Upper lobe of left lung (tissue), 6 donors: ENCODE data around the gene CDH13. TPM values are rescaled to one million over a fixed set of nuclear protein-coding genes. Genes with fewer than 3 reads are reported as not detected.

Experiments
- ATAC-seq, 2 donors: fragments of 200-7000 bp; cut with Tn5 transposase; one replicate each; pipeline ENCODE4 v1.9.1; 2022; ENCODE audit warnings: mild to moderate bottlenecking in 2 of 2, moderate library complexity in 2 of 2; ENCODE audit not compliant: low FRiP score in 2 of 2
- DNase-seq, 2 donors: peaks; one replicate each; pipeline ENCODE4 v3.0.0-alpha.2; 2019 to 2020
- H3K27ac ChIP-seq, 4 donors: fragments of 200-600 bp; sonication (generic); one replicate each; pipeline ENCODE4 v1.5.1; 2016 to 2019
- H3K27me3 ChIP-seq, 4 donors: fragments of 200-600 bp; sonication (generic); one replicate each; pipeline ENCODE4 v1.5.1; 2017 to 2019
- H3K36me3 ChIP-seq, 4 donors: fragments of 200-600 bp; sonication (generic); one replicate each; pipeline ENCODE4 v1.5.1; 2016 to 2019
- H3K4me1 ChIP-seq, 4 donors: fragments of 200-600 bp; sonication (generic); one replicate each; pipeline ENCODE4 v1.5.1; 2018 to 2019
- H3K4me3 ChIP-seq, 4 donors: fragments of 200-600 bp; sonication (generic); one replicate each; pipeline ENCODE4 v1.5.1; 2017 to 2019; ENCODE audit warnings: mild to moderate bottlenecking in 2 of 4, moderate library complexity in 1 of 4
- H3K9me3 ChIP-seq, 4 donors: fragments of 200-600 bp; sonication (generic); one replicate each; pipeline ENCODE4 v1.5.1; 2018 to 2019
- EP300 ChIP-seq, 4 donors: sonication (generic); formaldehyde crosslinking; IDR thresholded peaks; one replicate each; pipeline ENCODE4 v1.5.1; 2017; ENCODE audit warnings: antibody characterized with exemption in 4 of 4, control low read depth in 2 of 4
- POLR2A ChIP-seq, 4 donors: fragments of 450-650 bp; IDR thresholded peaks; one replicate each; pipeline ENCODE4 v1.5.1; 2016 to 2017; ENCODE audit warnings: antibody characterized with exemption in 4 of 4, mild to moderate bottlenecking in 2 of 4
- POLR2AphosphoS5 ChIP-seq, 2 donors: sonication (generic); formaldehyde crosslinking; IDR thresholded peaks; one replicate each; pipeline ENCODE4 v1.5.1; 2017; ENCODE audit warnings: antibody characterized with exemption in 2 of 2
- WGBS, 2 donors: methylation state at CpG; one replicate each; pipeline ENCODE4 v1.1.5; 2017 to 2018; 5-methylcytosine and 5-hydroxymethylcytosine counted together
- total RNA-seq, 6 donors: library from RNA; depleted of rRNA in 4 of 6; stranded (reverse); fragments of >200 nt in 4 of 6; gene quantifications; one replicate each; pipeline versions ENCODE4 v1.1.0 to v1.2.1, GENCODE V29; 2016 to 2021
- TF ChIP-seq, protein P1 (sequence below), 6 experiments: fragments of 450-650 bp in 4 of 6; fragments of 200-600 bp in 2 of 6; sonication (generic) in 2 of 6; IDR thresholded peaks; one replicate each; pipeline ENCODE4 v1.5.1; 2016 to 2019; ENCODE audit warnings: antibody characterized with exemption in 6 of 6
- donor health status: DM: no; HTN: no; CAD: no; lungs with moderate emphysema.
- donor health status: DM: no; HTN: yes; CAD: no; lungs with severe emphysema.

Gene CDH13
- total RNA-seq, 6 donors from 2014 or later: 11.3 to 39.8 (median 19.9) TPM

DNA sequence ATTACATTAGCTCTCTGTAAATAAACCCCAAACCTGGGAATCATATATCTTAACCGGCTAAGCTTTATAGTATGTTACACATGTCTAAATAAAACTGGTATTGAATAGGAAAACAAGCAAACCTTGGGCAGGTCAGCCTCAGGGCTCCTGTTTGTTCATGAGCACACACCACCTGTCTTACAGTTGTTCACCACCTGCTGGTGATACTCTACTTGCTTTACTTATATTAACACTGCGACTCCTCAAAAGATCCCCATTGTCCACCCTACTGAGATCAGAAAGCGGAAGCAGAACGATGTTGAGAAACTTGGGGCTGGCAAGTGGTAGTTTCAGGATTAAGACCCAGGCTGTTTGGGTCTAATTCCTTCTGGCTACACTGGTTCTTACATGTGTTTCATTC is 16.4 kb downstream of the CDH13 start:
- TF ChIP-seq POLR2A (IDR thresholded peaks at IDR 0.05) (no peak), EP300 (IDR thresholded peaks at IDR 0.05) (no peak), POLR2AphosphoS5 (IDR thresholded peaks at IDR 0.05) (no peak)
- TF ChIP-seq, protein P1, sequence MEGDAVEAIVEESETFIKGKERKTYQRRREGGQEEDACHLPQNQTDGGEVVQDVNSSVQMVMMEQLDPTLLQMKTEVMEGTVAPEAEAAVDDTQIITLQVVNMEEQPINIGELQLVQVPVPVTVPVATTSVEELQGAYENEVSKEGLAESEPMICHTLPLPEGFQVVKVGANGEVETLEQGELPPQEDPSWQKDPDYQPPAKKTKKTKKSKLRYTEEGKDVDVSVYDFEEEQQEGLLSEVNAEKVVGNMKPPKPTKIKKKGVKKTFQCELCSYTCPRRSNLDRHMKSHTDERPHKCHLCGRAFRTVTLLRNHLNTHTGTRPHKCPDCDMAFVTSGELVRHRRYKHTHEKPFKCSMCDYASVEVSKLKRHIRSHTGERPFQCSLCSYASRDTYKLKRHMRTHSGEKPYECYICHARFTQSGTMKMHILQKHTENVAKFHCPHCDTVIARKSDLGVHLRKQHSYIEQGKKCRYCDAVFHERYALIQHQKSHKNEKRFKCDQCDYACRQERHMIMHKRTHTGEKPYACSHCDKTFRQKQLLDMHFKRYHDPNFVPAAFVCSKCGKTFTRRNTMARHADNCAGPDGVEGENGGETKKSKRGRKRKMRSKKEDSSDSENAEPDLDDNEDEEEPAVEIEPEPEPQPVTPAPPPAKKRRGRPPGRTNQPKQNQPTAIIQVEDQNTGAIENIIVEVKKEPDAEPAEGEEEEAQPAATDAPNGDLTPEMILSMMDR (IDR thresholded peaks at IDR 0.05): no peak
- no peaks in the 10 kb centered on the region for H3K9me3 ChIP-seq
- H3K27ac ChIP-seq: no peak overlapping the region
- ATAC-seq: no peak
- 92 to 93% methylated on average over 4 of the region's 4 CpGs for WGBS, 2 donors
- H3K27me3 ChIP-seq: no peaks in the 10 kb centered on the region
- H3K4me1 ChIP-seq: no peaks in the 10 kb centered on the region
- no peak for DNase-seq
- H3K4me3 ChIP-seq: no peak overlapping the region
- H3K36me3 ChIP-seq: no peaks in the 10 kb centered on the region

DNA sequence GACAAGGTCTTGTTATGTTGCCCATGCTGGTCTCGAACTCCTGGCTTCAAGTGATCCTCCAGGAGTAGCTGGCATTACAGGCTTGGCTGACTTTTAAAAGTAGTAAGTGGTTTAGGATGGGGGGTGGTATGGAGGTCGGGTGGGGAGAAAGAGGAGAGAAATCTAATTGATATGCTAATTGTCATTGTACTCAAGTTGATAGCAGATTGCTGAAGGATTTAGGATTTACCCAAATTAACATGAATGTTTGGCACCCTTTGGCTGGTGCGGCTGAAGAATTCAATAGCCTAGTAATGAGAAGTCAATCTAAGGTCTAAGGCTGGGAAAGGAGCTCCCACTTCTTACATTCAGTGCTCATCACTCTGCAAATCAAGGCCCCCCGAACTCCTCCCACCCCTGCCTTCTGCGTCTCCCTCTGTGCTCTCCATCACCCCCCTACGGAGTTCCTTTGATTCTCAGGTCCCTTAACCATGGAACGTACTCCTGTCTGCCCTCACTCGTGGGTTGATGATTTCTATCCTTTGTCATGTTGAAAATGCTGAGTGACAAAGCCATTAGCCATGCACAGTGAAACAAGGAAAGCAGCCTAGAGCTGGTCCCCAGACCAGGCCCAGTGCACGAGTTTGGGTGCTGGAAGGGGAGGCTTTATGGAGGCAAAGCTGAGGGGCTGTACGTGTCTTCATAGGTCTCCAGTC is 17.3 kb downstream of the CDH13 start:
- TF ChIP-seq EP300 (IDR thresholded peaks at IDR 0.05) (no peak), POLR2AphosphoS5 (IDR thresholded peaks at IDR 0.05) (no peak), POLR2A (IDR thresholded peaks at IDR 0.05) (no peak)

DNA sequence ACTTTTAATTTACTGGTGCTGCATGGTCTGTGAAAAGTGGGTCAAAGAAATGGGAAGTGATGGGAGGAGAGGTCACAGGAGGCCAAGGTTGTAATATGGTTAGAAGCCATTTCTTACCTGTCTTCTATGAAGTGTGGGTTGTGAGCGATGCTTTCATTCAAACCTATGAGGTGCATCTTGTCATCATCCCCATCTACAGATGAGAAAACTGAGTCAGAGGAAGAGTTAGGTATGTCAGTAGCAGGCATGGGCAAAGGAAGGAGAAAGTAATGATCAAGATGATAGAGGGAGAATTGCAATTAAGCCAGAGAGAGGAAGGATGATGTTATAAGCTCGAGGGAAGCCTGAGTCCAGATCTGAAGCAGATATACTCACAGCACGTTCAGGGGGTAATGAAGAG is 19.7 kb downstream of the CDH13 start:
- no peak for ATAC-seq
- no peaks in the 10 kb centered on the region for H3K4me1 ChIP-seq
- H3K4me3 ChIP-seq: no peak overlapping the region
- no peaks in the 10 kb centered on the region for H3K36me3 ChIP-seq
- H3K27me3 ChIP-seq: no peaks in the 10 kb centered on the region
- TF ChIP-seq EP300 (IDR thresholded peaks at IDR 0.05): no peak
- TF ChIP-seq POLR2A (IDR thresholded peaks at IDR 0.05): no peak
- DNase-seq: no peak
- H3K27ac ChIP-seq: no peak overlapping the region
- H3K9me3 ChIP-seq: no peaks in the 10 kb centered on the region
- 80 to 82% methylated on average over 3 of the region's 3 CpGs for WGBS, 2 donors

More for the DNA sequence above, 17.3 kb downstream of the CDH13 start:
- no peak for DNase-seq
- H3K36me3 ChIP-seq: no peaks in the 10 kb centered on the region
- no peaks in the 10 kb centered on the region for H3K4me1 ChIP-seq
- no peaks in the 10 kb centered on the region for H3K27me3 ChIP-seq
- H3K27ac ChIP-seq: no peak overlapping the region
- H3K9me3 ChIP-seq: no peaks in the 10 kb centered on the region
- 74 to 81% methylated on average over 9 to 10 of the region's 10 CpGs for WGBS, 2 donors
- no peak for ATAC-seq
- H3K4me3 ChIP-seq: no peak overlapping the region

DNA sequence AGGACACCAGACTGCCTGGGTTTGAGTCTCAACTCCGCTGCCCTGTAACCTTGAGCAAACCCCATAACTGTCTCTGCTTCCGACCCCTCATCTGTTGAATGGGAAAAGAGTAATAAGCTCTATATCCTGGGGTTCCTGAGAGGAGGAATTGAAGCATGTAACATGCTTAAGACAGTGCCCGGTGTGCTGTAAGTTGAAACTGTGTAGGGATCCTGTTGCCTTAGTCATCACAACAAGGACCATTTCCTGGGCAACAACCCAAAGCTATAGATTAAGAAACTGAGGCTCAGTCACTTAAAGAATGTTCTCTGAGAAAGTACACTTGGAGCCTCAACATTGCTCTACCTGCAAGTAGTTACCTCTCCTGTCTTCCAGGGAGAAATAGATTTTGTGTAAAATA is 23.0 kb downstream of the CDH13 start:
- Histone ChIP-seq H3K4me1 (peaks cover 0 to 16% (median 6%) of the 10 kb centered on the region in 4 donors), H3K4me3 (no peak overlapping the region), H3K9me3 (no peaks in the 10 kb centered on the region), H3K36me3 (no peaks in the 10 kb centered on the region), H3K27me3 (no peaks in the 10 kb centered on the region), H3K27ac (no peak overlapping the region)
- WGBS, 2 donors: 85 to 93% methylated on average over 3 of the region's 3 CpGs
- DNase-seq (no peak), ATAC-seq (no peak)
- TF ChIP-seq POLR2AphosphoS5 (IDR thresholded peaks at IDR 0.05) (no peak), POLR2A (IDR thresholded peaks at IDR 0.05) (no peak), EP300 (IDR thresholded peaks at IDR 0.05) (no peak)
- TF ChIP-seq, protein P1 (IDR thresholded peaks at IDR 0.05): no peak

DNA sequence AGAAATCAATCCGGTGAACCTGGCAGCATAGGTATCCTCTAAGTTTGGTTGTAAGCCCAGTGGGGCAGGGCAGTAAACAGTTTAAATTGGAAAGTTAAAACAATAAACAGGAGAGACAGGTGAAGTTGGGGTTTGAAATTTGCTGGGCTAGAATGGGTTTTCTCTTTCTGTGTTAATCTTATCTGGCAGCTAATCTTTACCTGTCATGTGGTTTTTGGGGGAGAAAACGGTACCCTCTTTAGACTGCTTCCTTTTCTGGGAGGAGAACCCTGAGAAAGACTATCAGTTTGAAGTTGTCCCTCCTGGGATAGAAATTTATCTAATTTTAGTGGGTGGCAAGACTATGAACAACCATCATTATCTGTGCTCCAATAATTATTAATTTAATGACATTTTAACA is 24.0 kb downstream of the CDH13 start:
- no peak overlapping the region for H3K4me3 ChIP-seq
- WGBS, 2 donors: 63 to 72% methylated on average over 2 of the region's 2 CpGs
- DNase-seq: no peak
- no peaks in the 10 kb centered on the region for H3K9me3 ChIP-seq
- no peaks in the 10 kb centered on the region for H3K36me3 ChIP-seq
- no peak for ATAC-seq
- no peaks in the 10 kb centered on the region for H3K27me3 ChIP-seq
- TF ChIP-seq POLR2A (IDR thresholded peaks at IDR 0.05): no peak
- no peak for TF ChIP-seq POLR2AphosphoS5 (IDR thresholded peaks at IDR 0.05)
- TF ChIP-seq, protein P1 (IDR thresholded peaks at IDR 0.05): no peak
- no peak for TF ChIP-seq EP300 (IDR thresholded peaks at IDR 0.05)
- peaks cover 0 to 23% (median 8%) of the 10 kb centered on the region in 4 donors for H3K4me1 ChIP-seq
- H3K27ac ChIP-seq: no peak overlapping the region
